Spleen (tissue), 11 donors: ENCODE measurements around the gene COL16A1. TPM values are rescaled to one million over a fixed set of nuclear protein-coding genes. Genes with fewer than 3 reads are reported as not detected.

Experiments used
- DNase-seq: peaks from one replicate; pipeline ENCODE4 v3.0.0-alpha.2; 2020
- H3K27ac ChIP-seq, 8 donors: fragments of 200-600 bp; sonication (generic) in 7 of 8; 1 replicate in 4 of 8; 2 replicates in 4 of 8; pipeline versions ENCODE4 v1.5.0 to v1.8.0; 2016 to 2021; ENCODE audit warnings: inconsistent platforms in 4 of 8, mild to moderate bottlenecking in 4 of 8, moderate library complexity in 1 of 8
- H3K27me3 ChIP-seq, 7 donors: fragments of 200-600 bp; sonication (generic) in 6 of 7; replicated peaks in 1 of 7; 1 replicate in 4 of 7; 2 replicates in 3 of 7; pipeline versions ENCODE4 v1.5.0 to v1.8.0; 2016 to 2021; ENCODE audit warnings: inconsistent platforms in 3 of 7, mild to moderate bottlenecking in 1 of 7
- H3K36me3 ChIP-seq, 6 donors: fragments of 200-600 bp; sonication (generic) in 5 of 6; 1 replicate in 4 of 6; 2 replicates in 2 of 6; pipeline versions ENCODE4 v1.5.0 to v1.8.0; 2016 to 2021; ENCODE audit warnings: inconsistent platforms in 2 of 6
- H3K4me1 ChIP-seq, 6 donors: fragments of 200-600 bp; sonication (generic) in 5 of 6; 1 replicate in 3 of 6; 2 replicates in 3 of 6; pipeline versions ENCODE4 v1.5.0 to v1.8.0; 2016 to 2021; ENCODE audit warnings: inconsistent platforms in 3 of 6
- H3K4me3 ChIP-seq, 8 donors: fragments of 200-600 bp; sonication (generic) in 7 of 8; 1 replicate in 4 of 8; 2 replicates in 4 of 8; pipeline versions ENCODE4 v1.5.0 to v1.8.0; 2016 to 2021; ENCODE audit warnings: inconsistent platforms in 4 of 8, mild to moderate bottlenecking in 4 of 8, moderate library complexity in 2 of 8
- H3K9me3 ChIP-seq, 8 donors: fragments of 200-600 bp; sonication (generic) in 7 of 8; 1 replicate in 4 of 8; 2 replicates in 4 of 8; pipeline versions ENCODE4 v1.5.0 to v1.8.0; 2016 to 2021; ENCODE audit warnings: inconsistent platforms in 4 of 8
- CTCF ChIP-seq, 11 experiments: fragments of 200-600 bp in 7 of 11; fragments of 450-650 bp in 4 of 11; sonication (generic) in 4 of 11; IDR thresholded peaks in 8 of 11; conservative IDR thresholded peaks in 3 of 11; 1 replicate in 7 of 11; 2 replicates in 4 of 11; pipeline versions ENCODE4 v1.4.0 to v1.8.0; 2016 to 2021; ENCODE audit warnings: antibody characterized with exemption in 11 of 11, inconsistent platforms in 4 of 11, mild to moderate bottlenecking in 1 of 11
- POLR2A ChIP-seq, 3 donors: fragments of 450-650 bp; IDR thresholded peaks; one replicate each; pipeline ENCODE4 v1.5.1; 2017; ENCODE audit warnings: antibody characterized with exemption in 3 of 3, mild to moderate bottlenecking in 1 of 3
- POLR2AphosphoS5 ChIP-seq, 3 donors: sonication (generic); formaldehyde crosslinking; IDR thresholded peaks; one replicate each; pipeline ENCODE4 v1.5.1; 2017; ENCODE audit warnings: antibody characterized with exemption in 3 of 3
- WGBS, 5 donors: extraction: QIAGEN DNeasy Blood & Tissue Kit in 3 of 5; methylation state at CpG; one replicate each; pipeline versions ENCODE4 v1.1.5 to v1.1.7; 2013 to 2018; 5-methylcytosine and 5-hydroxymethylcytosine counted together
- intact Hi-C: fragments of 100-400 bp; cut with DNase I; formaldehyde crosslinking; loops from one replicate; pipeline ENCODE4 v1.15.0; 2023; ENCODE audit warnings: low total_unique reads
- polyA plus RNA-seq, 3 donors: library from polyadenylated mRNA; stranded (reverse); fragments of 200-250 nt; gene quantifications; one replicate each; pipeline ENCODE4 v1.2.1, GENCODE V29; 2013
- total RNA-seq, 7 donors: library from RNA; depleted of rRNA in 3 of 7; stranded (reverse); fragments of >200 nt in 3 of 7; fragmentation: NEBNext Ultra II Directional in 4 of 7; extraction: Animal tissue kit (Norgen Biotek cat#: 25700) in 4 of 7; gene quantifications; one replicate each; pipeline versions ENCODE4 v1.1.0 to v1.2.1, GENCODE V29; 2016 to 2021
- donor health status: healthy with polysubstance abuse.
- donor health status: DM: no; HTN: no; CAD: no; lungs with moderate emphysema.
- donor health status: DM: no; HTN: no; CAD: no.
- donor health status: Bipolar disorder and iron deficiency.
- donor health status: healthy.
- donor health status: DM: no; HTN: no; CAD: no.
- donor health status: DM: yes; HTN: yes; CAD: no.

Gene COL16A1
- total and polyA plus RNA-seq, 10 donors: 4.7 to 25.6 (median 12.5) TPM

- no peaks in the 10 kb centered on the region for H3K9me3 ChIP-seq
- no peak for TF ChIP-seq POLR2A (IDR thresholded peaks at IDR 0.05)
- intact Hi-C loops: loop anchor here (10.0 kb wide), 1 partner anchor 54 kb away; no protein-coding TSS in a partner anchor
- no peak overlapping the region for H3K27ac ChIP-seq
- H3K36me3 ChIP-seq: no peaks in the 10 kb centered on the region
- WGBS, 5 donors: 81 to 96% (median 88%) methylated on average over 4 of the region's 4 CpGs
- H3K4me1 ChIP-seq: peaks cover 0 to 42% (median 0%) of the 10 kb centered on the region in 6 donors
- H3K4me3 ChIP-seq: no peak overlapping the region
- peaks cover 0 to 8% (median 0%) of the 10 kb centered on the region in 7 donors for H3K27me3 ChIP-seq
- peak; percentile 65 for DNase-seq
These were observed 42.9 kb downstream of the COL16A1 start for GRCh38 chr1:31660871-31661455.

GRCh38 chr1:31659889-31660288 is 43.9 kb downstream of the COL16A1 start:
- Histone ChIP-seq H3K27ac (peak overlapping the region in 2 of 8 donors; percentile 9 to 11), H3K4me1 (peaks cover 0 to 43% (median 0%) of the 10 kb centered on the region in 6 donors), H3K27me3 (peaks cover 0 to 8% (median 0%) of the 10 kb centered on the region in 7 donors), H3K36me3 (no peaks in the 10 kb centered on the region), H3K4me3 (no peak overlapping the region), H3K9me3 (no peaks in the 10 kb centered on the region)
- intact Hi-C loops: loop anchor here (10.0 kb wide), 1 partner anchor 55 kb away; no protein-coding TSS in a partner anchor
- TF ChIP-seq POLR2AphosphoS5 (IDR thresholded peaks at IDR 0.05) (no peak), POLR2A (IDR thresholded peaks at IDR 0.05) (no peak), CTCF (IDR thresholded peaks at IDR 0.05 in 8 of 11, conservative IDR thresholded peaks at IDR 0.05 in 3 of 11) (no peak)
- whole genome bisulfite sequencing, 5 donors: 73 to 92% (median 82%) methylated on average over 3 of the region's 3 CpGs
- DNase-seq: no peak

- Histone ChIP-seq H3K9me3 (no peaks in the 10 kb centered on the region), H3K36me3 (no peaks in the 10 kb centered on the region), H3K27ac (peak overlapping the region in 3 of 8 donors; percentile 61 to 64 (median 62)), H3K4me1 (peaks cover 0 to 37% (median 0%) of the 10 kb centered on the region in 6 donors), H3K27me3 (peaks cover 0 to 8% (median 0%) of the 10 kb centered on the region in 7 donors), H3K4me3 (no peak overlapping the region)
- 56 to 90% (median 80%) methylated on average over 3 of the region's 3 CpGs for WGBS, 5 donors
- peak; percentile 37 for DNase-seq
- TF ChIP-seq POLR2AphosphoS5 (IDR thresholded peaks at IDR 0.05) (no peak), CTCF (IDR thresholded peaks at IDR 0.05 in 8 of 11, conservative IDR thresholded peaks at IDR 0.05 in 3 of 11) (no peak), POLR2A (IDR thresholded peaks at IDR 0.05) (no peak)
- intact Hi-C loops: no loop called here
These were observed 45.1 kb downstream of the COL16A1 start for GRCh38 chr1:31658721-31659120.

- Histone ChIP-seq H3K27ac (peak overlapping the region in 4 of 8 donors; percentile 11 to 64 (median 62)), H3K36me3 (no peaks in the 10 kb centered on the region), H3K27me3 (peaks cover 0 to 2% (median 0%) of the 10 kb centered on the region in 7 donors), H3K9me3 (no peaks in the 10 kb centered on the region), H3K4me1 (peaks cover 0 to 35% (median 0%) of the 10 kb centered on the region in 6 donors), H3K4me3 (no peak overlapping the region)
- 57 to 84% (median 71%) methylated on average over 12 of the region's 12 CpGs for WGBS, 5 donors
- TF ChIP-seq POLR2A (IDR thresholded peaks at IDR 0.05): no peak
- TF ChIP-seq CTCF (IDR thresholded peaks at IDR 0.05 in 8 of 11, conservative IDR thresholded peaks at IDR 0.05 in 3 of 11): no peak
- no peak for TF ChIP-seq POLR2AphosphoS5 (IDR thresholded peaks at IDR 0.05)
- peak; percentile 47 for DNase-seq
- intact Hi-C loops: no loop called here
These were observed 45.8 kb downstream of the COL16A1 start for GRCh38 chr1:31657972-31658510.
